Liver (tissue), 3 donors: ENCODE measurements around the gene FGD6.

ENCODE experiments used
- ATF3 ChIP-seq: IDR thresholded peaks from 2 replicates; pipeline ENCODE4 v1.6.1; 2016; ENCODE audit warnings: antibody characterized with exemption
- CTCF ChIP-seq: fragments of 150-350 bp; IDR thresholded peaks from 2 replicates; pipeline ENCODE4 v1.5.1; 2017; ENCODE audit warnings: improper control_type of control experiment, low read depth, low read length; ENCODE audit not compliant: missing input control
- EGR1 ChIP-seq, 2 donors: IDR thresholded peaks; 2 replicates each; pipeline ENCODE4 v1.6.1; 2016 to 2018; ENCODE audit warnings: antibody characterized with exemption in 2 of 2, low read depth in 2 of 2
- GABPA ChIP-seq, 2 donors: IDR thresholded peaks in 1 of 2; conservative IDR thresholded peaks in 1 of 2; 2 replicates each; pipeline ENCODE4 v1.6.1; 2016; ENCODE audit warnings: antibody characterized with exemption in 2 of 2, mild to moderate bottlenecking in 1 of 2, moderate library complexity in 1 of 2
- HNF4A ChIP-seq, 2 donors: conservative IDR thresholded peaks; 2 replicates each; pipeline ENCODE4 v1.6.1; 2016; ENCODE audit warnings: antibody characterized with exemption in 2 of 2, mild to moderate bottlenecking in 2 of 2
- JUND ChIP-seq, 2 donors: IDR thresholded peaks; 2 replicates each; pipeline ENCODE4 v1.6.1; 2016; ENCODE audit warnings: antibody characterized with exemption in 2 of 2
- MAX ChIP-seq: IDR thresholded peaks from 2 replicates; pipeline ENCODE4 v1.6.1; 2016; ENCODE audit warnings: antibody characterized with exemption
- RAD21 ChIP-seq, 2 donors: IDR thresholded peaks; 2 replicates each; pipeline ENCODE4 v1.6.1; 2016; ENCODE audit warnings: antibody characterized with exemption in 2 of 2, mild to moderate bottlenecking in 2 of 2
- REST ChIP-seq: IDR thresholded peaks from 2 replicates; pipeline ENCODE4 v1.6.1; 2016; ENCODE audit warnings: antibody characterized with exemption, mild to moderate bottlenecking
- SP1 ChIP-seq: IDR thresholded peaks from 2 replicates; pipeline ENCODE4 v1.6.1; 2018; ENCODE audit warnings: antibody characterized with exemption, mild to moderate bottlenecking
- TAF1 ChIP-seq: conservative IDR thresholded peaks from 2 replicates; pipeline ENCODE4 v1.6.1; 2016; ENCODE audit warnings: antibody characterized with exemption, mild to moderate bottlenecking
- YY1 ChIP-seq: IDR thresholded peaks from 2 replicates; pipeline ENCODE4 v1.6.1; 2016; ENCODE audit warnings: antibody characterized with exemption, mild to moderate bottlenecking
- donor health status: healthy.
- donor health status: healthy.

GRCh38 chr12:95114766-95115405 lies 102.4 kb downstream of the FGD6 start:
- TF ChIP-seq CTCF (no peak), JUND (IDR thresholded peaks at IDR 0.05) (no peak), EGR1 (IDR thresholded peaks at IDR 0.05; ENCODE audit: low read depth in 2 of 2) (no peak), RAD21 (IDR thresholded peaks at IDR 0.05) (no peak), TAF1 (no peak), YY1 (no peak), REST (no peak), SP1 (no peak), ATF3 (no peak), MAX (no peak), HNF4A (conservative IDR thresholded peaks at IDR 0.05) (no peak), GABPA (IDR thresholded peaks at IDR 0.05 in 1 of 2, conservative IDR thresholded peaks at IDR 0.05 in 1 of 2) (no peak)
